Nephron progenitor cell (in vitro differentiated cells): Measurements from ENCODE around the gene VKORC1L1.
"Not testable (repeated sequence)": the region's sequence is repeated elsewhere in the genome, so short reads cannot be mapped to it uniquely, and the experiment has no call there.

Experiments used
- DNase-seq: peaks from one replicate; pipeline ENCODE4 v3.0.0; 2021
- H3K27ac Mint-ChIP-seq: 2 replicates; pipeline ENCODE4 v1.8.0; 2021; ENCODE audit warnings: mild to moderate bottlenecking, moderate library complexity, mixed read lengths
- H3K27me3 Mint-ChIP-seq: 2 replicates; pipeline ENCODE4 v1.8.0; 2021; ENCODE audit warnings: mild to moderate bottlenecking, low read depth, mixed read lengths; ENCODE audit not compliant: poor library complexity
- H3K36me3 Mint-ChIP-seq: 2 replicates; pipeline ENCODE4 v1.8.0; 2021; ENCODE audit warnings: low read depth, mixed read lengths
- H3K4me1 Mint-ChIP-seq: 2 replicates; pipeline ENCODE4 v1.8.0; 2021; ENCODE audit warnings: mixed read lengths
- H3K4me3 Mint-ChIP-seq: 2 replicates; pipeline ENCODE4 v1.8.0; 2021; ENCODE audit warnings: mild to moderate bottlenecking, moderate library complexity, mixed read lengths
- H3K9me3 Mint-ChIP-seq: 2 replicates; pipeline ENCODE4 v1.8.0; 2021; ENCODE audit warnings: mild to moderate bottlenecking, moderate library complexity, mixed read lengths
- TF ChIP-seq, protein P1 (sequence below): fragments of 200-600 bp; sonication (generic); IDR thresholded peaks from 2 replicates; pipeline ENCODE4 v1.5.0; 2021; ENCODE audit warnings: antibody characterized with exemption

Gene VKORC1L1

DNA sequence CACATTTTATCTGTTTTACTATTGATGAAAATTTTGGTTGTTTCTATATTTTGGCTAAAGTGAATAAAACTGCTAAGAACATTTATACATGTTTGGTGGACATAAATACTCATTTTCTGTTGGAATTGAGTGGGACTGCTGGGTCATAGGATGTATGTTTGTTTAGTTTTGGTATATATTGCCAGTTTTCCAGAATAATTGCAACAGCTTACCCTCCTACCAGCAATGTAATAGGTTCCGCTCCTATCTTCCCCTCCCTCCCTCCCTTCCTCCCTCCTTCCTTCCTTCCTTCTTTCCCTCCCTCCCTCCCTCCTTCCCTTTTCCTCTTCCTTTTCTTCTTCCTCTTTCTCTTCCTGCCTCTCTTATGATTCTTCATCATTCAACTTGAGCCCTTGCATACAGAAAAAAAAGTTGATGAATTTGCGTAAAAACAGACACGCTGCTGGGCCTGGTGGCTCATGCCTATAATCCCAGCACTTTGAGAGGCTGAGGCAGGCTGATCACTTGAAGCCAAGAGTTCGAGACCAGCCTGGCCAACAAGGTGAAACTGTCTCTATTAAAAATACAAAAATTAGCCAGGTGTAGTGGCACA is 23.5 kb downstream of the VKORC1L1 start:
- H3K36me3 Mint-ChIP-seq: peaks cover 43% of the 10 kb centered on the region
- no peaks in the 10 kb centered on the region for H3K4me1 Mint-ChIP-seq
- TF ChIP-seq, protein P1, sequence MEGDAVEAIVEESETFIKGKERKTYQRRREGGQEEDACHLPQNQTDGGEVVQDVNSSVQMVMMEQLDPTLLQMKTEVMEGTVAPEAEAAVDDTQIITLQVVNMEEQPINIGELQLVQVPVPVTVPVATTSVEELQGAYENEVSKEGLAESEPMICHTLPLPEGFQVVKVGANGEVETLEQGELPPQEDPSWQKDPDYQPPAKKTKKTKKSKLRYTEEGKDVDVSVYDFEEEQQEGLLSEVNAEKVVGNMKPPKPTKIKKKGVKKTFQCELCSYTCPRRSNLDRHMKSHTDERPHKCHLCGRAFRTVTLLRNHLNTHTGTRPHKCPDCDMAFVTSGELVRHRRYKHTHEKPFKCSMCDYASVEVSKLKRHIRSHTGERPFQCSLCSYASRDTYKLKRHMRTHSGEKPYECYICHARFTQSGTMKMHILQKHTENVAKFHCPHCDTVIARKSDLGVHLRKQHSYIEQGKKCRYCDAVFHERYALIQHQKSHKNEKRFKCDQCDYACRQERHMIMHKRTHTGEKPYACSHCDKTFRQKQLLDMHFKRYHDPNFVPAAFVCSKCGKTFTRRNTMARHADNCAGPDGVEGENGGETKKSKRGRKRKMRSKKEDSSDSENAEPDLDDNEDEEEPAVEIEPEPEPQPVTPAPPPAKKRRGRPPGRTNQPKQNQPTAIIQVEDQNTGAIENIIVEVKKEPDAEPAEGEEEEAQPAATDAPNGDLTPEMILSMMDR: no peak
- no peak for DNase-seq
- H3K27ac Mint-ChIP-seq: no peak overlapping the region
- no peak overlapping the region for H3K4me3 Mint-ChIP-seq
- peaks cover 2% of the 10 kb centered on the region for H3K27me3 Mint-ChIP-seq
- H3K9me3 Mint-ChIP-seq: peaks cover 15% of the 10 kb centered on the region

DNA sequence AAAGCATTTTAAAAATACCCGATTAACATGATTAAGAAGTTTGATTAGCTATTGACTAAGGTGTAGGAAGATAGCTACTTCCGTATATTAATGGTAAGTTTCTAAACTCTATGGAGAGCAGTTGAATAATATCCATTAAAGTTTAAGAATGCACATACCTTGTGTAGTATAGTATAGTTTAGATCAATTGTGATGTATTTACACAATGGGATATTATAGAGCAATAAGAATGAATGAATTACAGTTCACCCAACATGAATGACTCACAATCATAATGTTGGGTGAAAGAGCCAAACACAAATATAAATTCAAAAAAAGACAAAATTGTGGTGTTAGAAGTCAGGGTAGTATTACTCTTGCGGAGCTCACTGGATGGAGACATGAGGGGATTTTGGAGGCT is 24.4 kb downstream of the VKORC1L1 start:
- not testable (repeated sequence) for H3K4me3 Mint-ChIP-seq, H3K27ac Mint-ChIP-seq, H3K4me1 Mint-ChIP-seq, DNase-seq, H3K27me3 Mint-ChIP-seq
- H3K36me3 Mint-ChIP-seq: peaks cover 48% of the 10 kb centered on the region
- peaks cover 24% of the 10 kb centered on the region for H3K9me3 Mint-ChIP-seq

DNA sequence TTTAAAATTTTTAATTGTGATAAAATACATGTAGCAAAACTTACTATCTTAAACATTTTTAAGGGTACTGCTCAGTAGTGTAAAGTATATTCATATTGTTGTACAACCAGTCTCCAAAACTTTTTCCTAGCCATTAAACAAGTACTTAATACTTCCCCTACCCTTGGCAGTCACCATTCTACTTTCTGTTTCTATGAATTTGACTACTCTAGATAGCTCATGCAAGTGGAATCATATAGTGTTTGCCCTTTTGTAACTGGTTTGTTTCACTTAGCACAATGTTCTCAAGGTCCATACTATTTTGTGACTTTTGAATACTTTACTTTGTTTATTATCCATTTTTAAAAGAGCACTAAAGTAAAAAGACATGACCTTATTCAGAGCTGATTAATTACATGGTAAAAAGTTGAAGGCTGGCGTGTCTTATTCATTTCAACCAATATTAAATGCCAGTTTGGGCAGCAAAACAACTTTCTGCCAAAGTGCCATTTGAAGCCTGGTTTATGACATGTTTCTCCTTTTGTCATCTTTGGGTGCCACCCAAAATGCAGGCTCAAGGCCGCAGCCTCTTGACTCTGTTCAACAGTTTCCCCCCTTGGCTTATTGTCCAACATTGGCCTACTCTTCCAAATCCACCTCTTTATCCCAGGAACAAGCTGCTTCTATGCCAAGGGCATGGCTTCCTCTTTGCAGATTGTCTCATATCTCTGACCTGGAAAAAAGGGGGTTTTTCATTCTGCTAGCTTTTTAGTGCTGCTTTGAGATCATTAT is 26.0 kb downstream of the VKORC1L1 start:
- not testable (repeated sequence) for H3K27ac Mint-ChIP-seq, H3K4me1 Mint-ChIP-seq

DNA sequence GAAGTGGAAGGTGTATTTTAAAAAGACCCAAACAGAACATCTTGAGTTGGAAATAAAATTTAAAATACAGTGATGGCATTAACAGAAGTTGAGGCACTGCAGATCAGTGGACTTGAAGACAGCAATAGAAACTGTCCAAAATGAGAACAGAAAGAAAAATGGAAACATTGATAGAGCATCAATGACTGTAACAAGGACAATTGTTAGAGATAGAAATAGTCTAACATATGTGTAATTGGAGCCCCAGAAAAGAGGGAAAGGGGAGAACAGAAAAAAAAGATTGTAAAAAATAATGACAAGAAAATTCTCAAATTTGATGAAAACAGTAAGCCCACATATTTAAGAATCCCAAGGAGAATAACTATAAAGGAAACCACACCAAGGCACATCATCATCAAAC is 29.4 kb downstream of the VKORC1L1 start:
- Mint-ChIP-seq H3K36me3 (peaks cover 67% of the 10 kb centered on the region), H3K9me3 (peaks cover 52% of the 10 kb centered on the region), H3K4me3 (no peak overlapping the region), H3K27me3 (peaks cover 6% of the 10 kb centered on the region), H3K27ac (no peak overlapping the region), H3K4me1 (no peaks in the 10 kb centered on the region)
- TF ChIP-seq, protein P1: no peak
- DNase-seq: no peak

More for the DNA sequence above, 26.0 kb downstream of the VKORC1L1 start:
- H3K27me3 Mint-ChIP-seq, DNase-seq, H3K4me3 Mint-ChIP-seq: not testable (repeated sequence)
- Mint-ChIP-seq H3K9me3 (peaks cover 39% of the 10 kb centered on the region), H3K36me3 (peaks cover 54% of the 10 kb centered on the region)

DNA sequence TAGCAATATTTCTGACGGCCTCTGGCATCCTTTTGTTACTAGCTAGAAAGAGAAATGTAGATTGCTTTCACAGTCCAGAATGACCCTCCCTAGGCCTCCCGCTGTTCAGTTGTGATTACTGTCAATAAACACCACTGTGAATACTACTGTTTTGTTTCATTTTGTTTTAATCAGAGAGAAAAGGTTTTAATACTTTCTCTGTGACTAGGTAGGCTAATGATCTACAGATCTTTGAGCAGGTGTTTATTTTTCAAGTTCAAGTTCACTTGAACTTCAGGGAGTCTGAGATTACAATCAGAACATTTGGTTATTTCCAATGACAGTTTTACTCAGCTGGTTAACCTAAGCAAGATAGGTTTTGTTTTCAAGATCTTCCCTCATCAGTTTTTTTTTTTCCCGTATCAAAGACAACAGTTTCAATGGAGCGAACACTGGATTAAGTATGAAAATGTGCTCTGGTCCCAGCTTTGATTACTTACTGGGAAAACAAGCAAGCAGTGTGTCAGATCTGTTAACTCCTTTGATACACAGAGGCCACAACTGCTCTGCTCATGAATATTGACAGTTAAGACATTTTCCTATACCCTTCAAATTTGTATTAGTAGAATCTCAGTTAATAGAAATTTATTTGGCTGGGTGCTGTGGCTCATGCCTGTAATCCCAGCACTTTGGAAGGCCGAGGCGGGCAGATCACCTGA is 34.8 kb downstream of the VKORC1L1 start:
- no peaks in the 10 kb centered on the region for H3K4me1 Mint-ChIP-seq
- H3K36me3 Mint-ChIP-seq: peaks cover 26% of the 10 kb centered on the region
- peaks cover 25% of the 10 kb centered on the region for H3K9me3 Mint-ChIP-seq
- peaks cover 3% of the 10 kb centered on the region for H3K27me3 Mint-ChIP-seq
- H3K27ac Mint-ChIP-seq: no peak overlapping the region
- TF ChIP-seq, protein P1: no peak
- no peak overlapping the region for H3K4me3 Mint-ChIP-seq
- no peak for DNase-seq

DNA sequence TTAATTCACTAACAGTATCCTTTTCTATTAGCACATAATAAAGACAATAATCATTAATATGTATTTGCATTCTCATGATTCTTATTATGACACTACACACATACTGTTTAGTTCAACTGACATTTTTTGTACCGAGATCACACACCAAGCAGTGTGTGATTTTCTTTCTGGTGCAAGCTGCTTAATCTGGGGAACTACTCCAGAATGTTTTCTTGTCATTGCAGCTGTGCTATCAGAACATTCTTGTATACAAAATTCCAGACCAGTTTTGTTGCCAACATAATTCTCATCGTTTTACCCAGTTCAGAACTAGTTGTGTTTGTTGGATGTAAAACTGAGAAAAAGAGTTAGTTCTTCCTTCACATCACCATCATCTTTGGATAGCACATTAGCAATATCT is 37.4 kb downstream of the VKORC1L1 start:
- no peak for DNase-seq
- Mint-ChIP-seq H3K36me3 (peaks cover 15% of the 10 kb centered on the region), H3K27ac (no peak overlapping the region), H3K4me3 (no peak overlapping the region), H3K9me3 (peaks cover 7% of the 10 kb centered on the region), H3K4me1 (no peaks in the 10 kb centered on the region), H3K27me3 (peaks cover 4% of the 10 kb centered on the region)
- TF ChIP-seq, protein P1: no peak
